GM12878 (cell line): ENCODE measurements around the gene RXYLT1. TPM values are rescaled to one million over a fixed set of nuclear protein-coding genes. Genes with fewer than 3 reads are reported as not detected.

Experiments
- ATAC-seq: fragments of 200-7000 bp; cut with Tn5 transposase; 3 replicates; pipeline ENCODE4 v1.9.1; 2020; ENCODE audit warnings: mild to moderate bottlenecking, moderate library complexity
- BruUV-seq: library from RNA; stranded (reverse); fragments of 400-500 nt; replicated peaks from 2 replicates; lab custom pipeline; 2021; lab: Mats Ljungman, UMichigan
- CTCF ChIA-PET: fragments of 300-600 bp; sonication (Branson Sonifier 250); formaldehyde crosslinking; extraction: SDS; loops from one replicate; lab custom pipeline; 2021; ENCODE audit warnings: inconsistent platforms; lab: Yijun Ruan, JAX
- POLR2A ChIA-PET: fragments of 350-600 bp; formaldehyde crosslinking; extraction: SDS; loops from one replicate; lab custom pipeline; 2021; ENCODE audit warnings: inconsistent platforms; lab: Charles Lee
- RAD21 ChIA-PET: fragments of 300-600 bp; sonication (Branson Sonifier 250); formaldehyde crosslinking; loops from one replicate; lab custom pipeline; 2023; ENCODE audit warnings: antibody characterized with exemption; ENCODE audit not compliant: unreplicated experiment; lab: Charles Lee
- SMC1A ChIA-PET: fragments of 300-600 bp; sonication (Branson Sonifier 250); formaldehyde crosslinking; loops from one replicate; lab custom pipeline; 2023; ENCODE audit not compliant: unreplicated experiment, uncharacterized antibody; lab: Charles Lee
- DNase-seq: peaks from one replicate; pipeline ENCODE4 v3.0.0-alpha.2; 2011; ENCODE audit warnings: low read depth, low spot score
- FAIRE-seq: peaks from 3 replicates; lab custom pipeline; 2011; peaks lifted over from hg19 to GRCh38; lab: Jason Lieb, UNC
- H2AFZ ChIP-seq: 2 replicates; pipeline ENCODE4 v1.6.0; 2011; ENCODE audit warnings: low read depth, low read length, control low read depth; ENCODE audit not compliant: control insufficient read depth
- H3K27ac ChIP-seq: 2 replicates; pipeline ENCODE4 v1.5.1; 2011; ENCODE audit warnings: control low read depth; ENCODE audit not compliant: control insufficient read depth, insufficient read depth
- H3K27me3 ChIP-seq, 2 experiments: replicated peaks in 1 of 2; 2 replicates each; pipeline versions ENCODE4 v1.6.0 to v1.6.1; 2011; ENCODE audit warnings: low read length in 1 of 2; ENCODE audit not compliant: control insufficient read depth in 2 of 2, insufficient read depth in 2 of 2
- H3K36me3 ChIP-seq, 2 experiments: 2 replicates each; pipeline ENCODE4 v1.5.1; 2011; ENCODE audit warnings: low read length in 1 of 2; ENCODE audit not compliant: control insufficient read depth in 2 of 2, insufficient read depth in 2 of 2
- H3K4me1 ChIP-seq: 2 replicates; pipeline ENCODE4 v1.6.1; 2011; ENCODE audit warnings: mild to moderate bottlenecking, low read length, moderate library complexity, mixed read lengths; ENCODE audit not compliant: control insufficient read depth, insufficient read depth
- H3K4me2 ChIP-seq: 2 replicates; pipeline ENCODE4 v1.6.0; 2011; ENCODE audit warnings: control low read depth; ENCODE audit not compliant: control insufficient read depth, insufficient read depth
- H3K4me3 ChIP-seq: fragments of 200-600 bp; sonication (generic); 2 replicates; pipeline ENCODE4 v1.5.1; 2016
- H3K79me2 ChIP-seq: 2 replicates; pipeline ENCODE4 v1.6.0; 2011; ENCODE audit warnings: low read length; ENCODE audit not compliant: control insufficient read depth, insufficient read depth
- H3K9ac ChIP-seq: 2 replicates; pipeline ENCODE4 v1.8.0; 2011; ENCODE audit warnings: low read length, control low read depth, mixed read lengths; ENCODE audit not compliant: control insufficient read depth, insufficient read depth
- H3K9me3 ChIP-seq: replicated peaks from 3 replicates; pipeline ENCODE4 v1.5.1; 2011; ENCODE audit warnings: mild to moderate bottlenecking, low read length; ENCODE audit not compliant: control insufficient read depth, insufficient read depth
- H4K20me1 ChIP-seq: 2 replicates; pipeline ENCODE4 v1.6.0; 2011; ENCODE audit not compliant: control insufficient read depth, insufficient read depth
- CHD1 ChIP-seq: IDR thresholded peaks from 2 replicates; pipeline ENCODE4 v1.6.1; 2012; ENCODE audit warnings: low read depth, low read length, improper control_type of control experiment
- CREB1 ChIP-seq: IDR thresholded peaks from 2 replicates; pipeline ENCODE4 v1.6.1; 2012; ENCODE audit warnings: low read depth, mild to moderate bottlenecking, inconsistent platforms
- EED ChIP-seq: sonication (generic); IDR thresholded peaks from 2 replicates; pipeline ENCODE4 v1.6.1; 2016; ENCODE audit warnings: antibody characterized with exemption, low read depth
- JUND ChIP-seq: IDR thresholded peaks from 2 replicates; pipeline ENCODE4 v1.6.1; 2012; ENCODE audit warnings: low read depth, mild to moderate bottlenecking, low read length, improper control_type of control experiment, moderate library complexity
- PAX5 ChIP-seq: IDR thresholded peaks from 2 replicates; pipeline ENCODE4 v1.6.1; 2011; ENCODE audit warnings: low read depth, low read length, borderline replicate concordance
- PAX8 ChIP-seq: fragments of 450-650 bp; IDR thresholded peaks from 2 replicates; pipeline ENCODE4 v1.6.1; 2017; ENCODE audit warnings: mild to moderate bottlenecking, moderate library complexity
- PML ChIP-seq: IDR thresholded peaks from 2 replicates; pipeline ENCODE4 v1.6.1; 2012; ENCODE audit warnings: low read length, inconsistent platforms
- RELB ChIP-seq: fragments of 450-650 bp; IDR thresholded peaks from 2 replicates; pipeline ENCODE4 v1.6.1; 2017; ENCODE audit warnings: low read depth, mild to moderate bottlenecking, moderate library complexity
- SPI1 ChIP-seq: IDR thresholded peaks from 2 replicates; pipeline ENCODE4 v1.6.1; 2011; ENCODE audit warnings: low read depth, mild to moderate bottlenecking, low read length, moderate library complexity, borderline replicate concordance; ENCODE audit not compliant: insufficient read depth
- STAT3 ChIP-seq: IDR thresholded peaks from 2 replicates; pipeline ENCODE4 v1.6.1; 2011; ENCODE audit warnings: low read depth, low read length, improper control_type of control experiment
- TBL1XR1 ChIP-seq: IDR thresholded peaks from 2 replicates; pipeline ENCODE4 v1.6.1; 2012; ENCODE audit warnings: low read depth, low read length, improper control_type of control experiment
- WRNIP1 ChIP-seq: IDR thresholded peaks from 2 replicates; pipeline ENCODE4 v1.6.1; 2011; ENCODE audit warnings: low read depth, low read length, improper control_type of control experiment, borderline replicate concordance
- WGBS: methylation state at CpG from one replicate; pipeline ENCODE4 v1.1.6; 2016; ENCODE audit warnings: low lambda C conversion rate; ENCODE audit not compliant: insufficient replicate concordance, insufficient coverage; ENCODE audit errors: missing lambda C conversion rate; 5-methylcytosine and 5-hydroxymethylcytosine counted together
- in situ Hi-C: fragments of 300-500 bp; cut with MboI; formaldehyde crosslinking; loops from 9 replicates; pipeline ENCODE4 v1.14.3; 2018; ENCODE audit warnings: mixed read lengths
- intact Hi-C: fragments of 100-400 bp; cut with micrococcal nuclease; formaldehyde crosslinking; loops from one replicate; pipeline ENCODE4 v1.14.2; 2022; ENCODE audit not compliant: unreplicated experiment
- polyA plus RNA-seq, 11 experiments: library from polyadenylated mRNA; depleted of rRNA in 4 of 11; unstranded in 6 of 11; stranded (reverse) in 5 of 11; fragments of >200 nt; fragmentation: Nextera tagmentation in 4 of 11; fragmentation: Illumina TruSeq in 1 of 11; extraction: Ambion mirVana in 4 of 11; extraction: Trizol in 1 of 11; gene quantifications; 1 replicate in 1 of 11; 2 replicates in 10 of 11; pipeline versions ENCODE4 v1.2.1 to v1.2.3, GENCODE V29; 2011 to 2016; ENCODE audit warnings: inconsistent platforms in 2 of 11, missing spikeins in 2 of 11, low read depth in 1 of 11
- total RNA-seq, 4 experiments: library from RNA; depleted of rRNA in 3 of 4; stranded (reverse); fragments of >200 nt in 3 of 4; fragmentation: Illumina TruSeq in 1 of 4; extraction: Trizol in 1 of 4; gene quantifications; 2 replicates each; pipeline versions ENCODE4 v1.2.1 to v1.2.3, GENCODE V29; 2013 to 2021
- TF ChIP-seq, protein P1 (sequence below): IDR thresholded peaks from 2 replicates; pipeline ENCODE4 v1.6.1; 2011; ENCODE audit warnings: mild to moderate bottlenecking, low read depth, low read length, moderate library complexity; ENCODE audit not compliant: insufficient replicate concordance
- TF ChIP-seq, protein P2 (sequence below): fragments of 450-650 bp; IDR thresholded peaks from 2 replicates; pipeline ENCODE4 v1.6.1; 2017; ENCODE audit warnings: antibody characterized with exemption, mild to moderate bottlenecking, moderate library complexity

The RXYLT1 gene
- total and polyA plus RNA-seq, 10 of the 15 experiments (the other 5 are each of a cell fraction or from before 2014, with no cell fraction given), result 10.4 to 33.8 (median 21.5) TPM

DNA sequence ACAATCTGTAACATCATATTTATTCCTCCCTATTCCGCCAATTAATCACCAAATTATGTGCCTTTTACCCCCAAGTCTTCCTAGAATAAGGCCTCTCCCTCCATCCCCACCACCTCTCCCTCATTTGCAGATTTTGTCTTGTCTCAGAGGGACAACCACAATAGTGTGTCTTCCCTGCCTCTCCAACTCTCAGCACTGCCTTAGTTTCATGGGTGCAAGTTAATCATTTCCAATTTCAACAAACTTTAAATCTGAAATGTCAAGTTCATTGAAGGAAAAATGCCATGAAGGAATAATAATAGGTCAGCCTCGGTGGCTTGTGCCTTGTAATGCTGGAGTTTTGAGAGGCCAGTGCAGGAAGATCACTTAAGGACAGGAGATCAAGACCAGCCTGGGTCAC lies 31.6 kb downstream of the RXYLT1 start:
- no peaks in the 10 kb centered on the region for H3K27me3 ChIP-seq
- H3K4me3 ChIP-seq, result no peak overlapping the region
- H4K20me1 ChIP-seq, result no peaks in the 10 kb centered on the region
- in situ Hi-C loops, result no loop called here
- no TSS peak for BruUV-seq
- H3K9ac ChIP-seq, result no peak overlapping the region
- WGBS, result 100% methylated on average over 2 of the region's 2 CpGs
- no peak for DNase-seq
- intact Hi-C loops, result no loop called here
- H3K4me1 ChIP-seq, result peaks cover 25% of the 10 kb centered on the region
- H3K36me3 ChIP-seq, result peaks cover 0 to 3% of the 10 kb centered on the region in 2 experiments; a peak in 1 of 4 replicates
- H3K27ac ChIP-seq, result no peak overlapping the region
- no peak overlapping the region for H2AFZ ChIP-seq
- TF ChIP-seq EED, result no peak
- no peak for TF ChIP-seq PML
- TF ChIP-seq JUND, result no peak
- TF ChIP-seq PAX8, result no peak
- no peak for TF ChIP-seq PAX5
- no peak for TF ChIP-seq CHD1
- no peak for TF ChIP-seq RELB
- TF ChIP-seq STAT3, result no peak
- no peak for TF ChIP-seq WRNIP1
- TF ChIP-seq TBL1XR1, result no peak
- TF ChIP-seq, protein P1, sequence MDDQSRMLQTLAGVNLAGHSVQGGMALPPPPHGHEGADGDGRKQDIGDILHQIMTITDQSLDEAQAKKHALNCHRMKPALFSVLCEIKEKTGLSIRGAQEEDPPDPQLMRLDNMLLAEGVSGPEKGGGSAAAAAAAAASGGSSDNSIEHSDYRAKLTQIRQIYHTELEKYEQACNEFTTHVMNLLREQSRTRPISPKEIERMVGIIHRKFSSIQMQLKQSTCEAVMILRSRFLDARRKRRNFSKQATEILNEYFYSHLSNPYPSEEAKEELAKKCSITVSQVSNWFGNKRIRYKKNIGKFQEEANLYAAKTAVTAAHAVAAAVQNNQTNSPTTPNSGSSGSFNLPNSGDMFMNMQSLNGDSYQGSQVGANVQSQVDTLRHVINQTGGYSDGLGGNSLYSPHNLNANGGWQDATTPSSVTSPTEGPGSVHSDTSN, result no peak
- no peak for TF ChIP-seq SPI1
- TF ChIP-seq, protein P2, sequence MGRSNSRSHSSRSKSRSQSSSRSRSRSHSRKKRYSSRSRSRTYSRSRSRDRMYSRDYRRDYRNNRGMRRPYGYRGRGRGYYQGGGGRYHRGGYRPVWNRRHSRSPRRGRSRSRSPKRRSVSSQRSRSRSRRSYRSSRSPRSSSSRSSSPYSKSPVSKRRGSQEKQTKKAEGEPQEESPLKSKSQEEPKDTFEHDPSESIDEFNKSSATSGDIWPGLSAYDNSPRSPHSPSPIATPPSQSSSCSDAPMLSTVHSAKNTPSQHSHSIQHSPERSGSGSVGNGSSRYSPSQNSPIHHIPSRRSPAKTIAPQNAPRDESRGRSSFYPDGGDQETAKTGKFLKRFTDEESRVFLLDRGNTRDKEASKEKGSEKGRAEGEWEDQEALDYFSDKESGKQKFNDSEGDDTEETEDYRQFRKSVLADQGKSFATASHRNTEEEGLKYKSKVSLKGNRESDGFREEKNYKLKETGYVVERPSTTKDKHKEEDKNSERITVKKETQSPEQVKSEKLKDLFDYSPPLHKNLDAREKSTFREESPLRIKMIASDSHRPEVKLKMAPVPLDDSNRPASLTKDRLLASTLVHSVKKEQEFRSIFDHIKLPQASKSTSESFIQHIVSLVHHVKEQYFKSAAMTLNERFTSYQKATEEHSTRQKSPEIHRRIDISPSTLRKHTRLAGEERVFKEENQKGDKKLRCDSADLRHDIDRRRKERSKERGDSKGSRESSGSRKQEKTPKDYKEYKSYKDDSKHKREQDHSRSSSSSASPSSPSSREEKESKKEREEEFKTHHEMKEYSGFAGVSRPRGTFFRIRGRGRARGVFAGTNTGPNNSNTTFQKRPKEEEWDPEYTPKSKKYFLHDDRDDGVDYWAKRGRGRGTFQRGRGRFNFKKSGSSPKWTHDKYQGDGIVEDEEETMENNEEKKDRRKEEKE, result no peak
- TF ChIP-seq CREB1, result no peak
- TF ChIP-seq, all 136 proteins: peak for 0
- FAIRE-seq (no peak), ATAC-seq (no peak)
- POLR2A ChIA-PET, result no interaction called here
- H3K4me2 ChIP-seq, result no peak overlapping the region
- RAD21 ChIA-PET, result interaction anchor here (1.6 kb wide), 1 partner anchor 34 kb away, joined by 5 read pairs; the partner anchor contains the start of gene SRGAP1
- no peaks in the 10 kb centered on the region; the same call in 2 of the 3 replicates for H3K9me3 ChIP-seq
- SMC1A ChIA-PET, result no interaction called here
- CTCF ChIA-PET, result no interaction called here
- H3K79me2 ChIP-seq, result no peaks in the 10 kb centered on the region
